Transverse colon (tissue), 4 donors: Measurements from ENCODE around the gene CREB5. TPM values are rescaled to one million over a fixed set of nuclear protein-coding genes. Genes with fewer than 3 reads are reported as not detected.
"Not testable (repeated sequence)": the region's sequence is repeated elsewhere in the genome, so short reads cannot be mapped to it uniquely, and the experiment has no call there.

Experiments used
- DNase-seq: peaks from one replicate; pipeline ENCODE4 v3.0.0-alpha.2; 2019
- H3K27ac ChIP-seq, 4 donors: fragments of 200-600 bp; sonication (generic); 2 replicates each; pipeline ENCODE4 v1.5.1; 2016 to 2018; ENCODE audit warnings: inconsistent platforms in 4 of 4
- H3K27me3 ChIP-seq: fragments of 200-600 bp; sonication (generic); 2 replicates; pipeline ENCODE4 v1.5.1; 2017; ENCODE audit warnings: inconsistent platforms
- H3K36me3 ChIP-seq, 4 donors: fragments of 200-600 bp; sonication (generic); 2 replicates each; pipeline ENCODE4 v1.5.1; 2017 to 2019; ENCODE audit warnings: inconsistent platforms in 4 of 4
- H3K4me1 ChIP-seq, 4 donors: fragments of 200-600 bp; sonication (generic); 2 replicates each; pipeline ENCODE4 v1.5.1; 2017 to 2020; ENCODE audit warnings: inconsistent platforms in 4 of 4
- H3K4me3 ChIP-seq, 4 donors: fragments of 200-600 bp; sonication (generic); 1 replicate in 1 of 4; 2 replicates in 3 of 4; pipeline versions ENCODE4 v1.5.1 to v1.6.1; 2017 to 2019; ENCODE audit warnings: inconsistent platforms in 4 of 4
- H3K9me3 ChIP-seq, 2 donors: fragments of 200-600 bp; sonication (generic); 2 replicates each; pipeline ENCODE4 v1.5.1; 2017 to 2019; ENCODE audit warnings: inconsistent platforms in 2 of 2
- CTCF ChIP-seq, 5 experiments: fragments of 200-600 bp in 3 of 5; fragments of 450-650 bp in 2 of 5; sonication (generic) in 3 of 5; IDR thresholded peaks; 1 replicate in 2 of 5; 2 replicates in 3 of 5; pipeline ENCODE4 v1.5.1; 2016 to 2017; ENCODE audit warnings: antibody characterized with exemption in 5 of 5, inconsistent platforms in 3 of 5, mild to moderate bottlenecking in 2 of 5, moderate library complexity in 1 of 5
- EP300 ChIP-seq: sonication (generic); formaldehyde crosslinking; IDR thresholded peaks from one replicate; pipeline ENCODE4 v1.6.1; 2017; ENCODE audit warnings: antibody characterized with exemption, low read depth
- POLR2A ChIP-seq: fragments of 450-650 bp; IDR thresholded peaks from one replicate; pipeline ENCODE4 v1.6.1; 2016; ENCODE audit warnings: antibody characterized with exemption, mild to moderate bottlenecking, moderate library complexity
- POLR2AphosphoS5 ChIP-seq, 3 donors: sonication (generic); formaldehyde crosslinking; IDR thresholded peaks; one replicate each; pipeline ENCODE4 v1.6.1; 2016; ENCODE audit warnings: antibody characterized with exemption in 3 of 3
- WGBS, 2 donors: methylation state at CpG; one replicate each; pipeline ENCODE4 v1.1.5; 2018; ENCODE audit warnings: low coverage in 1 of 2; 5-methylcytosine and 5-hydroxymethylcytosine counted together
- in situ Hi-C, 4 donors: fragments of 200-750 bp; cut with MboI; loops; one replicate each; pipeline versions ENCODE4 v1.15.0 to v1.15.1; 2017; ENCODE audit warnings: low sequenced_read_pairs in 3 of 4, low pct_ligation_motif_present in 1 of 4, low pct_unique_long_range_greater_than_20kb in 1 of 4
- intact Hi-C: fragments of 100-400 bp; cut with DNase I; formaldehyde crosslinking; loops from one replicate; pipeline ENCODE4 v1.15.1; 2023; ENCODE audit warnings: low total_unique reads
- total RNA-seq, 4 donors: library from RNA; depleted of rRNA; stranded (reverse); fragments of >200 nt; gene quantifications; one replicate each; pipeline ENCODE4 v1.1.0, GENCODE V29; 2016

CREB5 gene
- total RNA-seq, 4 donors from 2014 or later: 3.0 to 12.2 (median 7.0) TPM

GRCh38 chr7:28815369-28815927 lies 403.1 kb downstream of the CREB5 start:
- peak overlapping the region in 1 of 4 donors; percentile 6 for H3K27ac ChIP-seq
- no peak for DNase-seq

GRCh38 chr7:28815928-28816373 lies 403.6 kb downstream of the CREB5 start:
- TF ChIP-seq POLR2A (no peak), CTCF (IDR thresholded peaks at IDR 0.05) (no peak), EP300 (no peak), POLR2AphosphoS5 (IDR thresholded peaks at IDR 0.05) (no peak)
- Histone ChIP-seq H3K9me3 (no peaks in the 10 kb centered on the region), H3K27ac (no peak overlapping the region), H3K4me1 (no peaks in the 10 kb centered on the region), H3K4me3 (no peak overlapping the region), H3K27me3 (no peaks in the 10 kb centered on the region), H3K36me3 (no peaks in the 10 kb centered on the region)
- 33 to 67% methylated on average over 2 of the region's 2 CpGs for WGBS, 2 donors
- in situ Hi-C loops (no loop called here), intact Hi-C loops (no loop called here)
- no peak for DNase-seq

More at GRCh38 chr7:28815369-28815927, 403.1 kb downstream of the CREB5 start:
- H3K27me3 ChIP-seq: no peaks in the 10 kb centered on the region
- no peak overlapping the region for H3K4me3 ChIP-seq
- intact Hi-C loops: no loop called here
- 50 to 75% methylated on average over 1 of the region's 1 CpG for WGBS, 2 donors
- in situ Hi-C loops: no loop called here
- H3K36me3 ChIP-seq: no peaks in the 10 kb centered on the region
- no peaks in the 10 kb centered on the region for H3K9me3 ChIP-seq
- TF ChIP-seq EP300 (no peak), POLR2AphosphoS5 (IDR thresholded peaks at IDR 0.05) (no peak), CTCF (IDR thresholded peaks at IDR 0.05) (no peak), POLR2A (no peak)
- H3K4me1 ChIP-seq: no peaks in the 10 kb centered on the region

- 80 to 81% methylated on average over 5 of the region's 5 CpGs for WGBS, 2 donors
- in situ Hi-C loops: no loop called here
- no peaks in the 10 kb centered on the region for H3K4me1 ChIP-seq
- no peaks in the 10 kb centered on the region for H3K9me3 ChIP-seq
- no peaks in the 10 kb centered on the region for H3K27me3 ChIP-seq
- H3K27ac ChIP-seq: no peak overlapping the region
- H3K36me3 ChIP-seq: no peaks in the 10 kb centered on the region
- no peak for DNase-seq
- intact Hi-C loops: no loop called here
- TF ChIP-seq EP300: no peak
- no peak overlapping the region for H3K4me3 ChIP-seq
These were observed 406.7 kb downstream of the CREB5 start for GRCh38 chr7:28818996-28819395.

- Histone ChIP-seq H3K4me1 (no peaks in the 10 kb centered on the region), H3K4me3 (no peak overlapping the region), H3K36me3 (no peaks in the 10 kb centered on the region), H3K27ac (no peak overlapping the region), H3K27me3 (no peaks in the 10 kb centered on the region), H3K9me3 (no peaks in the 10 kb centered on the region)
- TF ChIP-seq POLR2A (no peak), CTCF (IDR thresholded peaks at IDR 0.05) (no peak), POLR2AphosphoS5 (IDR thresholded peaks at IDR 0.05) (no peak), EP300 (no peak)
- 67 to 86% methylated on average over 3 of the region's 3 CpGs for WGBS, 2 donors
- in situ Hi-C loops: no loop called here
- intact Hi-C loops: no loop called here
- no peak for DNase-seq
These were observed 411.3 kb downstream of the CREB5 start for GRCh38 chr7:28823582-28823981.

GRCh38 chr7:28825817-28826448 lies 413.6 kb downstream of the CREB5 start:
- WGBS, 2 donors: 85 to 91% methylated on average over 5 to 8 of the region's 8 CpGs
- in situ Hi-C loops: not testable (repeated sequence)

More at GRCh38 chr7:28825817-28826448, 413.6 kb downstream of the CREB5 start:
- H3K9me3 ChIP-seq, H3K27ac ChIP-seq, H3K4me3 ChIP-seq, H3K36me3 ChIP-seq, DNase-seq, H3K4me1 ChIP-seq, intact Hi-C loops, H3K27me3 ChIP-seq: not testable (repeated sequence)
